Immature natural killer cell (primary cell): ENCODE measurements around the gene ICA1. TPM values are rescaled to one million over a fixed set of nuclear protein-coding genes. Genes with fewer than 3 reads are reported as not detected.
A peak's percentile ranks its signal among the peaks of the same experiment; 100 is the strongest.
"Not testable (repeated sequence)": the region's sequence is repeated elsewhere in the genome, so short reads cannot be mapped to it uniquely, and the experiment has no call there.

Source experiments
- DNase-seq, 3 donors: peaks; one replicate each; pipeline ENCODE4 v3.0.0; 2022; ENCODE audit warnings: mixed read lengths in 1 of 3
- H3K27ac Mint-ChIP-seq, 6 donors: one replicate each; pipeline ENCODE4 v1.8.0; 2020; ENCODE audit warnings: mixed read lengths in 6 of 6, mild to moderate bottlenecking in 5 of 6, inconsistent platforms in 4 of 6, moderate library complexity in 3 of 6
- H3K27me3 Mint-ChIP-seq, 3 donors: one replicate each; pipeline ENCODE4 v1.8.0; 2020 to 2021; ENCODE audit warnings: low read depth in 3 of 3, mild to moderate bottlenecking in 3 of 3, mixed read lengths in 3 of 3, moderate library complexity in 3 of 3, inconsistent platforms in 1 of 3
- H3K36me3 Mint-ChIP-seq, 3 donors: one replicate each; pipeline ENCODE4 v1.8.0; 2020; ENCODE audit warnings: mixed read lengths in 3 of 3, inconsistent platforms in 2 of 3, mild to moderate bottlenecking in 2 of 3
- H3K4me1 Mint-ChIP-seq, 2 donors: one replicate each; pipeline ENCODE4 v1.8.0; 2020; ENCODE audit warnings: inconsistent platforms in 2 of 2, mild to moderate bottlenecking in 2 of 2, mixed read lengths in 2 of 2, moderate library complexity in 1 of 2
- H3K4me3 Mint-ChIP-seq, 5 donors: one replicate each; pipeline ENCODE4 v1.8.0; 2020; ENCODE audit warnings: mild to moderate bottlenecking in 5 of 5, mixed read lengths in 5 of 5, inconsistent platforms in 3 of 5, moderate library complexity in 3 of 5
- H3K9me3 Mint-ChIP-seq, 6 donors: one replicate each; pipeline ENCODE4 v1.8.0; 2020; ENCODE audit warnings: mild to moderate bottlenecking in 6 of 6, mixed read lengths in 6 of 6, inconsistent platforms in 4 of 6, moderate library complexity in 3 of 6
- polyA plus RNA-seq, 3 donors: library from polyadenylated mRNA; unstranded; fragments of 300-500 nt; fragmentation: Illumina TruSeq; gene quantifications; one replicate each; pipeline ENCODE4 v1.2.3, GENCODE V29; 2021

The ICA1 gene
- polyA plus RNA-seq: 1 to 10 TPM; 3.8 to 6.9 (median 5.0) TPM

GRCh38 chr7:8261711-8262695 is at the start of gene ICA1:
ICA1 (minus strand) TSS chr7:8262167; CDS start chr7:8235926, 26,241 bp downstream.
- Mint-ChIP-seq H3K9me3 (no peaks in the 10 kb centered on the region), H3K27ac (no peak within 1 kb of the TSS), H3K27me3 (peaks cover 6 to 20% (median 12%) of the 10 kb centered on the region in 3 donors), H3K36me3 (no peaks in the 10 kb centered on the region), H3K4me1 (peaks cover 8 to 18% of the 10 kb centered on the region in 2 donors), H3K4me3 (peak within 1 kb of the TSS; percentile 57 to 72 (median 68))
- DNase-seq: no peak

- no peaks in the 10 kb centered on the region for H3K36me3 Mint-ChIP-seq
- H3K4me1 Mint-ChIP-seq: no peaks in the 10 kb centered on the region
- H3K4me3 Mint-ChIP-seq: no peak overlapping the region
- no peak for DNase-seq
- peaks cover 6 to 18% (median 12%) of the 10 kb centered on the region in 6 donors for H3K9me3 Mint-ChIP-seq
- peaks cover 0 to 19% (median 6%) of the 10 kb centered on the region in 3 donors for H3K27me3 Mint-ChIP-seq
- H3K27ac Mint-ChIP-seq: no peak overlapping the region
These were observed 48.9 kb upstream of the ICA1 start for GRCh38 chr7:8310876-8311275.

- peaks cover 0 to 1% (median 0%) of the 10 kb centered on the region in 6 donors for H3K9me3 Mint-ChIP-seq
- H3K36me3 Mint-ChIP-seq: no peaks in the 10 kb centered on the region
- no peak for DNase-seq
- peaks cover 0 to 8% (median 7%) of the 10 kb centered on the region in 3 donors for H3K27me3 Mint-ChIP-seq
- no peak overlapping the region for H3K4me3 Mint-ChIP-seq
- no peak overlapping the region for H3K27ac Mint-ChIP-seq
- no peaks in the 10 kb centered on the region for H3K4me1 Mint-ChIP-seq
These were observed 43.8 kb upstream of the ICA1 start for GRCh38 chr7:8305625-8306388.

- no peaks in the 10 kb centered on the region for H3K36me3 Mint-ChIP-seq
- no peaks in the 10 kb centered on the region for H3K9me3 Mint-ChIP-seq
- no peak for DNase-seq
- H3K4me1 Mint-ChIP-seq: no peaks in the 10 kb centered on the region
- H3K4me3 Mint-ChIP-seq: no peak overlapping the region
- H3K27me3 Mint-ChIP-seq: peaks cover 0 to 10% (median 7%) of the 10 kb centered on the region in 3 donors
- no peak overlapping the region for H3K27ac Mint-ChIP-seq
These were observed 43.1 kb upstream of the ICA1 start for GRCh38 chr7:8305104-8305503.

- Mint-ChIP-seq H3K36me3 (no peaks in the 10 kb centered on the region), H3K4me1 (no peaks in the 10 kb centered on the region), H3K27ac (no peak overlapping the region), H3K27me3 (peaks cover 0 to 10% (median 7%) of the 10 kb centered on the region in 3 donors), H3K4me3 (no peak overlapping the region), H3K9me3 (no peaks in the 10 kb centered on the region)
- DNase-seq: no peak
These were observed 42.0 kb upstream of the ICA1 start for GRCh38 chr7:8303904-8304528.

GRCh38 chr7:8297023-8297422 is 35.1 kb upstream of the ICA1 start:
- H3K4me3 Mint-ChIP-seq, DNase-seq, H3K9me3 Mint-ChIP-seq, H3K36me3 Mint-ChIP-seq, H3K27me3 Mint-ChIP-seq, H3K27ac Mint-ChIP-seq, H3K4me1 Mint-ChIP-seq: not testable (repeated sequence)

GRCh38 chr7:8296362-8296659 is 34.3 kb upstream of the ICA1 start:
- Mint-ChIP-seq H3K4me1 (peaks cover 0 to 3% of the 10 kb centered on the region in 2 donors), H3K27ac (no peak overlapping the region), H3K36me3 (no peaks in the 10 kb centered on the region), H3K9me3 (no peaks in the 10 kb centered on the region), H3K27me3 (peaks cover 5 to 7% (median 6%) of the 10 kb centered on the region in 3 donors), H3K4me3 (no peak overlapping the region)
- no peak for DNase-seq

GRCh38 chr7:8295638-8296361 is 33.8 kb upstream of the ICA1 start:
- H3K9me3 Mint-ChIP-seq: no peaks in the 10 kb centered on the region
- peak; percentile 45 to 58 (median 50) for DNase-seq
- H3K4me3 Mint-ChIP-seq: no peak overlapping the region
- peaks cover 0 to 3% of the 10 kb centered on the region in 2 donors for H3K4me1 Mint-ChIP-seq
- H3K27ac Mint-ChIP-seq: no peak overlapping the region
- peaks cover 5 to 7% (median 6%) of the 10 kb centered on the region in 3 donors for H3K27me3 Mint-ChIP-seq
- no peaks in the 10 kb centered on the region for H3K36me3 Mint-ChIP-seq

- peaks cover 6 to 10% (median 9%) of the 10 kb centered on the region in 3 donors for H3K27me3 Mint-ChIP-seq
- DNase-seq: no peak
- H3K9me3 Mint-ChIP-seq: no peaks in the 10 kb centered on the region
- peaks cover 0 to 3% of the 10 kb centered on the region in 2 donors for H3K4me1 Mint-ChIP-seq
- no peak overlapping the region for H3K27ac Mint-ChIP-seq
- no peak overlapping the region for H3K4me3 Mint-ChIP-seq
- no peaks in the 10 kb centered on the region for H3K36me3 Mint-ChIP-seq
These were observed 29.6 kb upstream of the ICA1 start for GRCh38 chr7:8291397-8292141.

GRCh38 chr7:8290645-8291308 is 28.8 kb upstream of the ICA1 start:
- peaks cover 4 to 10% (median 9%) of the 10 kb centered on the region in 3 donors for H3K27me3 Mint-ChIP-seq
- H3K27ac Mint-ChIP-seq: no peak overlapping the region
- no peaks in the 10 kb centered on the region for H3K36me3 Mint-ChIP-seq
- no peak for DNase-seq
- no peak overlapping the region for H3K4me3 Mint-ChIP-seq
- no peaks in the 10 kb centered on the region for H3K9me3 Mint-ChIP-seq
- peaks cover 0 to under 1% of the 10 kb centered on the region in 2 donors for H3K4me1 Mint-ChIP-seq

GRCh38 chr7:8286118-8286517 is 24.2 kb upstream of the ICA1 start:
- Mint-ChIP-seq H3K27ac (no peak overlapping the region), H3K4me1 (no peaks in the 10 kb centered on the region), H3K27me3 (peaks cover 1 to 11% (median 2%) of the 10 kb centered on the region in 3 donors), H3K36me3 (no peaks in the 10 kb centered on the region), H3K4me3 (no peak overlapping the region), H3K9me3 (no peaks in the 10 kb centered on the region)
- DNase-seq: no peak

GRCh38 chr7:8285155-8285554 is 23.2 kb upstream of the ICA1 start:
- H3K36me3 Mint-ChIP-seq: no peaks in the 10 kb centered on the region
- H3K27me3 Mint-ChIP-seq: peaks cover 1 to 11% (median 2%) of the 10 kb centered on the region in 3 donors
- no peaks in the 10 kb centered on the region for H3K9me3 Mint-ChIP-seq
- DNase-seq: no peak
- no peak overlapping the region for H3K4me3 Mint-ChIP-seq
- no peaks in the 10 kb centered on the region for H3K4me1 Mint-ChIP-seq
- no peak overlapping the region for H3K27ac Mint-ChIP-seq
